Suprapubic skin (tissue), 4 donors: ENCODE measurements around the gene KRTAP2-2. TPM values are rescaled to one million over a fixed set of nuclear protein-coding genes. Genes with fewer than 3 reads are reported as not detected.
"Not testable (repeated sequence)": the region's sequence is repeated elsewhere in the genome, so short reads cannot be mapped to it uniquely, and the experiment has no call there.

Source experiments
- DNase-seq, 2 donors: peaks; one replicate each; pipeline ENCODE4 v3.0.0-alpha.2; 2019; ENCODE audit warnings: low spot score in 2 of 2
- H3K27ac ChIP-seq: fragments of 200-600 bp; sonication (generic); one replicate; pipeline ENCODE4 v1.5.1; 2019
- H3K27me3 ChIP-seq: fragments of 200-600 bp; sonication (generic); one replicate; pipeline ENCODE4 v1.5.1; 2019
- H3K36me3 ChIP-seq: fragments of 200-600 bp; sonication (generic); one replicate; pipeline ENCODE4 v1.5.1; 2019
- H3K4me1 ChIP-seq: fragments of 200-600 bp; sonication (generic); one replicate; pipeline ENCODE4 v1.5.1; 2019
- H3K4me3 ChIP-seq: fragments of 200-600 bp; sonication (generic); one replicate; pipeline ENCODE4 v1.5.1; 2019; ENCODE audit warnings: mild to moderate bottlenecking
- H3K9me3 ChIP-seq: fragments of 200-600 bp; sonication (generic); one replicate; pipeline ENCODE4 v1.5.1; 2019
- CTCF ChIP-seq, 2 donors: fragments of 200-600 bp in 1 of 2; fragments of 450-650 bp in 1 of 2; sonication (generic) in 1 of 2; IDR thresholded peaks; one replicate each; pipeline ENCODE4 v1.5.1; 2016 to 2019; ENCODE audit warnings: antibody characterized with exemption in 2 of 2, mild to moderate bottlenecking in 1 of 2, moderate library complexity in 1 of 2
- EP300 ChIP-seq: sonication (generic); formaldehyde crosslinking; IDR thresholded peaks from one replicate; pipeline ENCODE4 v1.6.1; 2017; ENCODE audit warnings: antibody characterized with exemption
- POLR2A ChIP-seq, 2 donors: fragments of 450-650 bp; IDR thresholded peaks; one replicate each; pipeline ENCODE4 v1.6.1; 2017; ENCODE audit warnings: antibody characterized with exemption in 2 of 2, mild to moderate bottlenecking in 2 of 2, moderate library complexity in 2 of 2
- POLR2AphosphoS5 ChIP-seq, 3 donors: sonication (generic); formaldehyde crosslinking; IDR thresholded peaks; one replicate each; pipeline ENCODE4 v1.6.1; 2017; ENCODE audit warnings: antibody characterized with exemption in 3 of 3
- WGBS: methylation state at CpG from one replicate; pipeline ENCODE4 v1.1.5; 2018; 5-methylcytosine and 5-hydroxymethylcytosine counted together
- total RNA-seq, 4 donors: library from RNA; depleted of rRNA; stranded (reverse); fragments of >200 nt; gene quantifications; one replicate each; pipeline ENCODE4 v1.1.0, GENCODE V29; 2016

KRTAP2-2 gene
- total RNA-seq, 4 donors from 2014 or later: 8.2 to 41.6 (median 25.3) TPM; not detected in 1

GRCh38 chr17:41060052-41060604, 5.1 kb upstream of the KRTAP2-2 start, which contains the start of gene KRTAP2-3:
Gene KRTAP2-3, minus strand, starts transcription at chr17:41060114. Its CDS starts 64 bp downstream, at chr17:41060050.
- WGBS: 68% methylated on average over 5 of the region's 6 CpGs
- no peaks in the 10 kb centered on the region for H3K9me3 ChIP-seq
- TF ChIP-seq CTCF (IDR thresholded peaks at IDR 0.05): no peak
- no peak for TF ChIP-seq EP300
- no peak for TF ChIP-seq POLR2AphosphoS5 (IDR thresholded peaks at IDR 0.05)
- TF ChIP-seq POLR2A (IDR thresholded peaks at IDR 0.05): no peak
- H3K27me3 ChIP-seq: peaks cover 4% of the 10 kb centered on the region
- no peak within 1 kb of the TSS for H3K27ac ChIP-seq
- H3K36me3 ChIP-seq: no peaks in the 10 kb centered on the region
- H3K4me1 ChIP-seq: no peaks in the 10 kb centered on the region
- no peak within 1 kb of the TSS for H3K4me3 ChIP-seq
- no peak for DNase-seq

- DNase-seq, H3K36me3 ChIP-seq, H3K4me3 ChIP-seq, H3K9me3 ChIP-seq, H3K27ac ChIP-seq, H3K27me3 ChIP-seq, H3K4me1 ChIP-seq: not testable (repeated sequence)
- 59% methylated on average over 6 of the region's 31 CpGs for WGBS
Measured at GRCh38 chr17:41059276-41060051, 4.4 kb upstream of the KRTAP2-2 start.

DNA sequence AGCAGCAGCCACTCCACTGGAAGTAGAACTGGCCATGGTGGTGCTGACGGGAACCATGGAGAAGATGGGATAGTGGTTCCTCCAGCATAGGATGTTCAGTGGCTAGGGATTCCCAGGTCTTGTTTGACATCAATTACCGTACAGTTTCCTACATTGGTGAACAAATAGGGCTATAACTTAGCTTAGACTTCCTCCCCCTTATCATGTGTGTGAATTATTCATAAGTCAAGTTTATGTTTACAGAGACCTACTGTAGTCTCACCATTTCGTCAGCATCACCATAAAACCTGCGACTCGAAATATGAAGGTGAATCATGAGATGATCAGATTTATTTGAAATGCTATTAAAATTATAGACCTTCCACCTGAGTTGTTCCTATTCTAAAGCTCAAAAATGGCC, 3.7 kb upstream of the KRTAP2-2 start:
- H3K27ac ChIP-seq: no peak overlapping the region
- TF ChIP-seq CTCF (IDR thresholded peaks at IDR 0.05) (no peak), POLR2A (IDR thresholded peaks at IDR 0.05) (no peak)
- H3K4me3 ChIP-seq: no peak overlapping the region
- H3K4me1 ChIP-seq: no peaks in the 10 kb centered on the region
- 94% methylated on average over 5 of the region's 5 CpGs for WGBS
- H3K27me3 ChIP-seq: peaks cover 4% of the 10 kb centered on the region
- DNase-seq: no peak
- H3K36me3 ChIP-seq: no peaks in the 10 kb centered on the region
- no peaks in the 10 kb centered on the region for H3K9me3 ChIP-seq

GRCh38 chr17:41057547-41057946, 2.5 kb upstream of the KRTAP2-2 start:
- Histone ChIP-seq H3K27me3 (peaks cover 4% of the 10 kb centered on the region), H3K27ac (no peak overlapping the region), H3K4me3 (no peak overlapping the region), H3K9me3 (no peaks in the 10 kb centered on the region), H3K36me3 (no peaks in the 10 kb centered on the region), H3K4me1 (no peaks in the 10 kb centered on the region)
- DNase-seq: no peak
- WGBS: 91% methylated on average over 1 of the region's 1 CpG
- TF ChIP-seq POLR2AphosphoS5 (IDR thresholded peaks at IDR 0.05) (no peak), POLR2A (IDR thresholded peaks at IDR 0.05) (no peak), EP300 (no peak), CTCF (IDR thresholded peaks at IDR 0.05) (no peak)

DNA sequence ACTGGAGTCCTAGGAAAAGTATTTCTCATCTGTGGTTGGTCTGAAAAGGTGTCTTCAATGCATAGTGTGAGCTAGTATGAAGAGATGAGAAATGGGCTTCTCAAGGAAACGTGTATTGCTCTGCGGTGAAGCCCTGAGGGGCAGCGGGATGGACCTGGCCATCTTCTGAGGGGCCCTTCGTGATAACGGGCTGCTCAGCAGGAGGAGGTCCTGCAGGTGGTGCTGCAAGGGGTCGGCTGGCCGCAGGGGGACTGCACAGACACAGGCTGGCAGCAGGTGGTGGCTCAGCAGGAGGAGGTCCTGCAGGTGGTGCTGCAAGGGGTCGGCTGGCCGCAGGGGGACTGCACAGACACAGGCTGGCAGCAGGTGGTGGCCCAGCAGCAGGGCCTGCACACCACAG, 474 bp downstream of the KRTAP2-2 start:
- not testable (repeated sequence) for H3K27me3 ChIP-seq, H3K36me3 ChIP-seq, H3K4me3 ChIP-seq, H3K4me1 ChIP-seq, H3K9me3 ChIP-seq, DNase-seq, H3K27ac ChIP-seq
- WGBS: 83% methylated on average over 7 of the region's 9 CpGs

- Histone ChIP-seq H3K9me3 (no peaks in the 10 kb centered on the region), H3K27me3 (no peaks in the 10 kb centered on the region), H3K36me3 (no peaks in the 10 kb centered on the region), H3K4me1 (no peaks in the 10 kb centered on the region), H3K27ac (no peak overlapping the region), H3K4me3 (no peak overlapping the region)
- DNase-seq: no peak
- TF ChIP-seq POLR2A (IDR thresholded peaks at IDR 0.05): no peak
- TF ChIP-seq CTCF (IDR thresholded peaks at IDR 0.05): no peak
- TF ChIP-seq EP300: no peak
- no peak for TF ChIP-seq POLR2AphosphoS5 (IDR thresholded peaks at IDR 0.05)
- WGBS: 91% methylated on average over 4 of the region's 4 CpGs
Measured at GRCh38 chr17:41054025-41054424, 1.0 kb downstream of the KRTAP2-2 start.
